Measurements from ENCODE around the gene WDR18. TPM values are rescaled to one million over a fixed set of nuclear protein-coding genes. Genes with fewer than 3 reads are reported as not detected.

The WDR18 gene
- total RNA-seq, 1 donor from 2014 or later = 29.2 TPM

DNA sequence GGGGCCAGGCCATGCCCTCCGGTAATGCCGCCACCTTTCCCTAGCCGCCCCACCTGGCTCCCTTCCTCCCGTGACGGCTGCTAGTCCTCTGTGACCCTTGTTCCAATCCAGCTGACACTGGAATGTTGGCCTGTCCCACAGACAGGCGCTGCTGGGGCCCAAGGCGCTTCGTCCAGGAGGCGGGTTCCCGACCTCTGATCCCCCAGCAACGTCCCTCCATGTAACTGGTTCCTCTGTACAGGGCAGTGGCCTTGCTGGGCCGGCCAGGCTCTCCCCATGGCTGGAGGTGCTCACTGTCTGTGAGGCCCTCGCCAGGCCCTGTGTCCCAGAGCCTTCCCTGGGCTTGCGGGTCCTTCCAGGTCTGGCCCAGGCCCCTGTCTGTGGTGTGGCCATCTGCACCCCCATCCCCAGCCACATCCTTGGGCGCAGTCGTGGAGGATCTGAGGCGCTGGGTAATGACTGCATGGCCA, 9.3 kb downstream of the WDR18 start:
- no peak for DNase-seq
- intact Hi-C loops (cut with DNase I) = no loop called here

DNA sequence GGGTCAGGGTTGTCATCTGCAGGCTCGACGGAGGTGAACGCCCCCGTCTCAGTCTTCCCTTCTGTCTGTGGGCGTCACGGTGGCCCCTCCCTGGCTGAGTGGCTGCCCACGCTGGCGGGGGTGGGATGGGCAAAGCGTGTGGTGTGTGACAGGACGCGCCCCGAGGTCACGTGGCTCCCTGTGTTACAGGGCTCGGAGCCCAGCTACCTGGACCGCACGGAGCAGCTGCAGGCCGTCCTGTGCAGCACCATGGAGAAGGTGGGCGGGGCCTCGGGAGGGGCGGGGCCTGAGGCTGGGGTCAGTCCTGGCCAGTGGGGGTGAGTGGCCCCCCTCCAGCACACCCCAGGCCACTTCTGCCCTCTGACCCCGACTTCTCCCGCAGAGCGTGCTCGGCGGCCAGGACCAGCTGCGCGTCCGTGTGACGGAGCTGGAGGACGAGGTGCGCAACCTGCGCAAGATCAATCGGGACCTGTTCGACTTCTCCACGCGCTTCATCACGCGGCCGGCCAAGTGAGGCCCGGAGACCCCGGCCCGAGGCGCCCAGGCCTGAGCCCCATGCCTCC, 9.8 kb downstream of the WDR18 start:
- intact Hi-C loops (cut with DNase I) = no loop called here
- DNase-seq (peak; percentile 45), ATAC-seq (no peak)
- peaks cover 13% of the 10 kb centered on the region for H3K4me1 ChIP-seq
- H3K4me3 ChIP-seq = no peak overlapping the region
- H3K36me3 ChIP-seq = peaks cover 32% of the 10 kb centered on the region
- no peak for TF ChIP-seq CTCF (IDR thresholded peaks at IDR 0.05)
- H3K27ac ChIP-seq = no peak overlapping the region
- H3K27me3 ChIP-seq (ENCODE audit: low read depth) = peaks cover 41% of the 10 kb centered on the region
- no peaks in the 10 kb centered on the region for H3K9me3 ChIP-seq

More for the DNA sequence above, 9.3 kb downstream of the WDR18 start:
- no peak overlapping the region for H3K27ac ChIP-seq
- ATAC-seq = no peak
- H3K36me3 ChIP-seq = peaks cover 35% of the 10 kb centered on the region
- no peaks in the 10 kb centered on the region for H3K9me3 ChIP-seq
- H3K4me3 ChIP-seq = no peak overlapping the region
- H3K4me1 ChIP-seq = peaks cover 13% of the 10 kb centered on the region
- H3K27me3 ChIP-seq (ENCODE audit: low read depth) = peaks cover 37% of the 10 kb centered on the region
- no peak for TF ChIP-seq CTCF (IDR thresholded peaks at IDR 0.05)

DNA sequence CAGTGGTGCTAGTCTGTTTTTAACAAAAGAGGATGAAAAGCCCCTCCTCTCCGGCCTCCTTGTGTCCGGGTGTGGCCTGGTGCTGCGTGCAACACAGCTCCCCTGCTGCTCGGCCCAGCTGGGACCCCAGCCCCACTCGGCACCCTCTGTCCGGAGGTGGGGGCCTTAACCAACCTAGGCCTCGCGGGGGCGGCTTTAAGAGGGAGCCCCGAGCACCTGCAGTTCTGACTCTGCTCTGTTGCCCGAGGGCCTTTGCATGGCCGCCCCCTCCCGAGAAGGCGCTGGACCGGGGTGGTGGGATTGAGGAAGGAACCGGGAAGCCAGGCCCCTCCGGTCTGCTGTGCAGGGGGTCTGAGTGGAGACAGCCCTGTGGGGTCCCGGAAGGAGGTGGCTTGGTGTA, 10.4 kb downstream of the WDR18 start:
- peaks cover 32% of the 10 kb centered on the region for H3K36me3 ChIP-seq
- H3K27ac ChIP-seq = no peak overlapping the region
- no peaks in the 10 kb centered on the region for H3K9me3 ChIP-seq

DNA sequence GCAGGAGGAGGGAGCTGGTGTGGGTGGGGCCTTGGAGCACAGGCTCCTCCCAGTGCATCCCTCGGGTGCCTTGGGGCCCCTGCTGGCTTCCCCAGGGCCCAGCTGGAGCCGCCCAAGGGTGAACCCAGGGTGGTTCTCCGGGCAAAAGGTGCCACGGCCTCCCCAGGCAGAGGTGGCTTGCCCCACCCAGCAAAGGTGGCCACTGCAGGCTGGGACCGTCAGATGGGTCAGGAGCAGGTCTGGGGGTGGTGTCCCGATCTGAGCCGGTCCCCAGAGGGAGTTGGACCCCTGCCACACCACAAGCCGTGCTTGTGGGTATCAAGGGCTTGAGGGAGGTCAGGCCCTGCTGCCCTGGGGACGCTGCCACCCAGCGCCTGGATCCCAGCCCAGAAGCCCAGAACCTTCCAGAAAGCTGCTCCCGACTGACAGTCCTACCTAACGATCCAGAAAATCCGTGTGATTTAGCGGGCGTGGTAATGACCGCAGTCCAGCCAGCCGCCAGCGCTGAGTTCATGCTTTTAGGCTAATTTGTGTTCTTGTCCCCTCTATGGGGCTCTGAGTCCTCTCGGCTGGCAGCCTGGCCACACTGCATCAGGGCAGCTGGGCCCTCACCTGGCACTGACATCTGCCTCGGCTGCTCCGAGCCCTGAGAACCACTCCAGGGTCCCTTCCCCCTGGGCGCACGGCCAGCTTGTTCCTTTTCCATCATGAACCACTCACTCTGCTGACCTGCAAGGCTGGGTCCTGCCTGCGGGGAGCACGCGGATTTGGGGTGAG, 11.1 kb downstream of the WDR18 start:
- Histone ChIP-seq H3K36me3 (peaks cover 27% of the 10 kb centered on the region), H3K9me3 (no peaks in the 10 kb centered on the region), H3K27me3 (ENCODE audit: low read depth) (peaks cover 54% of the 10 kb centered on the region), H3K4me3 (no peak overlapping the region), H3K27ac (no peak overlapping the region), H3K4me1 (peaks cover 13% of the 10 kb centered on the region)
- no peak for TF ChIP-seq CTCF (IDR thresholded peaks at IDR 0.05)
- ATAC-seq (peak; percentile 7 to 51), DNase-seq (peak; percentile 78)
- intact Hi-C loops (cut with DNase I) = no loop called here

More for the DNA sequence above, 10.4 kb downstream of the WDR18 start:
- ATAC-seq = no peak
- peaks cover 13% of the 10 kb centered on the region for H3K4me1 ChIP-seq
- peaks cover 47% of the 10 kb centered on the region for H3K27me3 ChIP-seq (ENCODE audit: low read depth)
- H3K4me3 ChIP-seq = no peak overlapping the region
- no peak for DNase-seq
- intact Hi-C loops (cut with DNase I) = no loop called here
- no peak for TF ChIP-seq CTCF (IDR thresholded peaks at IDR 0.05)

GRCh38 chr19:996051-996838, 12.1 kb downstream of the WDR18 start:
- Histone ChIP-seq H3K4me3 (peak overlapping the region; percentile 6), H3K9me3 (no peaks in the 10 kb centered on the region), H3K4me1 (peaks cover 20% of the 10 kb centered on the region), H3K27ac (no peak overlapping the region), H3K27me3 (ENCODE audit: low read depth) (peaks cover 62% of the 10 kb centered on the region), H3K36me3 (peaks cover 18% of the 10 kb centered on the region)
- peak; percentile 34 to 38 for ATAC-seq
- intact Hi-C loops (cut with DNase I) = no loop called here
- no peak for TF ChIP-seq CTCF (IDR thresholded peaks at IDR 0.05)
- DNase-seq = no peak

Data from lower lobe of right lung (tissue), 2 donors.